K562 (cell line): ENCODE results near the gene XPR1. TPM values are rescaled to one million over a fixed set of nuclear protein-coding genes. Genes with fewer than 3 reads are reported as not detected.

Experiments used
- CCAR2 ChIP-seq: fragments of 200-400 bp; formaldehyde crosslinking; IDR thresholded peaks from 2 replicates; pipeline ENCODE4 v1.6.1; 2017; ENCODE audit warnings: mild to moderate bottlenecking, low read depth, low read length
- MCM2 ChIP-seq: fragments of 450-650 bp; IDR thresholded peaks from 2 replicates; pipeline ENCODE4 v1.6.1; 2017; ENCODE audit warnings: low read depth, mild to moderate bottlenecking
- MED1 ChIP-seq: sonication (generic); formaldehyde crosslinking; IDR thresholded peaks from 2 replicates; pipeline ENCODE4 v1.8.1; 2023; ENCODE audit warnings: missing genetic modification reagents, borderline replicate concordance
- NUFIP1 ChIP-seq: fragments of 450-650 bp; IDR thresholded peaks from 2 replicates; pipeline ENCODE4 v1.6.1; 2018; ENCODE audit not compliant: partially characterized antibody
- POU5F1 ChIP-seq: fragments of 150-350 bp; IDR thresholded peaks from 2 replicates; pipeline ENCODE4 v1.6.1; 2014; ENCODE audit warnings: borderline replicate concordance, low read length, low read depth, mild to moderate bottlenecking; ENCODE audit not compliant: partially characterized antibody
- ZNF57 ChIP-seq: fragments of 450-650 bp; formaldehyde crosslinking; IDR thresholded peaks from 2 replicates; pipeline ENCODE4 v1.4.0; 2020; ENCODE audit warnings: mild to moderate bottlenecking, moderate library complexity
- polyA plus RNA-seq, 8 experiments: library from polyadenylated mRNA; depleted of rRNA in 4 of 8; stranded (reverse) in 5 of 8; unstranded in 3 of 8; fragments of >200 nt; fragmentation: Nextera tagmentation in 2 of 8; fragmentation: Illumina TruSeq in 1 of 8; extraction: Ambion mirVana in 2 of 8; extraction: Trizol in 1 of 8; gene quantifications; 2 replicates each; pipeline versions ENCODE4 v1.2.1 to v1.2.3, GENCODE V29; 2011 to 2014; ENCODE audit warnings: inconsistent platforms in 1 of 8, missing spikeins in 1 of 8
- total RNA-seq, 7 experiments: library from RNA; depleted of rRNA in 6 of 7; stranded (reverse); fragments of >200 nt in 6 of 7; fragmentation: Illumina TruSeq in 2 of 7; extraction: Trizol in 2 of 7; gene quantifications; 2 replicates each; pipeline versions ENCODE4 v1.2.1 to v1.2.3, GENCODE V29; 2011 to 2021; ENCODE audit warnings: low replicate concordance in 1 of 7
- TF ChIP-seq, protein P1 (sequence below): fragments of 250-450 bp; sonication (Bioruptor Pico); IDR thresholded peaks from 2 replicates; pipeline ENCODE4 v1.4.0; 2020; ENCODE audit warnings: mild to moderate bottlenecking, moderate library complexity, borderline replicate concordance
- TF ChIP-seq, protein P2 (sequence below): sonication (generic); formaldehyde crosslinking; IDR thresholded peaks from 2 replicates; pipeline ENCODE4 v1.9.0; 2022; ENCODE audit warnings: mild to moderate bottlenecking, missing genetic modification reagents
- TF ChIP-seq, protein P3 (sequence below): fragments of 200-800 bp; sonication (Bioruptor generic); IDR thresholded peaks from 2 replicates; pipeline ENCODE4 v1.6.1; 2016; ENCODE audit warnings: missing genetic modification characterization, missing compliant biosample characterization
- TF ChIP-seq, protein P4 (sequence below): sonication (generic); formaldehyde crosslinking; IDR thresholded peaks from 2 replicates; pipeline ENCODE4 v1.4.0; 2020; ENCODE audit warnings: mild to moderate bottlenecking, missing genetic modification reagents
- TF ChIP-seq, protein P5 (sequence below): sonication (generic); formaldehyde crosslinking; IDR thresholded peaks from 2 replicates; pipeline ENCODE4 v1.8.0; 2022; ENCODE audit warnings: missing genetic modification reagents, mild to moderate bottlenecking, borderline replicate concordance

Gene XPR1
- total and polyA plus RNA-seq, 9 of the 15 experiments (the other 6 are each of a cell fraction or from before 2014, with no cell fraction given) = 3.0 to 66.2 (median 38.6) TPM

DNA sequence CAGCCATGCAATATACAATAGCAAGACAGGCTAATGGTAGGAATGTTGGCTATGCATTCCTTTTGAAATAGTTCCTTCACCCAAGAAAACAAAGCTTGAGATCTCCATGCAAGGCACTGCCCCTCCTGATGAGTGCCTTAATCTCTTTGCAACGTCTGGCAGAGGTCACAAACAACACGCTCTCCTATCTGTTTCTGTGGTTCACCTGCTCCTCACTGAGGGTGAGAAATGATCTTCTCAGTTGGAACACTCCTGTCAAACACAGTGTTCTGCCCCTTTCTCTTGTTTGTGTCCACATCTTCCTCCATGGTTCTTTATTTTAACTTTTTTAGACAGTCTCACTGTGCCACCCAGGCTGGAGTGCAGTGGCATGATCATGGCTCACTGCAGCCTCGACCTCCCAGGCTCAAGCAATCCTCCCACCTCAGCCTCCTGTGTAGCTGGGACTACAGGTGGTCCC is 21.2 kb upstream of the XPR1 start (continued):
- TF ChIP-seq, protein P1, sequence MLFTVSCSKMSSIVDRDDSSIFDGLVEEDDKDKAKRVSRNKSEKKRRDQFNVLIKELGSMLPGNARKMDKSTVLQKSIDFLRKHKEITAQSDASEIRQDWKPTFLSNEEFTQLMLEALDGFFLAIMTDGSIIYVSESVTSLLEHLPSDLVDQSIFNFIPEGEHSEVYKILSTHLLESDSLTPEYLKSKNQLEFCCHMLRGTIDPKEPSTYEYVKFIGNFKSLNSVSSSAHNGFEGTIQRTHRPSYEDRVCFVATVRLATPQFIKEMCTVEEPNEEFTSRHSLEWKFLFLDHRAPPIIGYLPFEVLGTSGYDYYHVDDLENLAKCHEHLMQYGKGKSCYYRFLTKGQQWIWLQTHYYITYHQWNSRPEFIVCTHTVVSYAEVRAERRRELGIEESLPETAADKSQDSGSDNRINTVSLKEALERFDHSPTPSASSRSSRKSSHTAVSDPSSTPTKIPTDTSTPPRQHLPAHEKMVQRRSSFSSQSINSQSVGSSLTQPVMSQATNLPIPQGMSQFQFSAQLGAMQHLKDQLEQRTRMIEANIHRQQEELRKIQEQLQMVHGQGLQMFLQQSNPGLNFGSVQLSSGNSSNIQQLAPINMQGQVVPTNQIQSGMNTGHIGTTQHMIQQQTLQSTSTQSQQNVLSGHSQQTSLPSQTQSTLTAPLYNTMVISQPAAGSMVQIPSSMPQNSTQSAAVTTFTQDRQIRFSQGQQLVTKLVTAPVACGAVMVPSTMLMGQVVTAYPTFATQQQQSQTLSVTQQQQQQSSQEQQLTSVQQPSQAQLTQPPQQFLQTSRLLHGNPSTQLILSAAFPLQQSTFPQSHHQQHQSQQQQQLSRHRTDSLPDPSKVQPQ (CRISPR knock-in tag) = no peak
- TF ChIP-seq, protein P2, sequence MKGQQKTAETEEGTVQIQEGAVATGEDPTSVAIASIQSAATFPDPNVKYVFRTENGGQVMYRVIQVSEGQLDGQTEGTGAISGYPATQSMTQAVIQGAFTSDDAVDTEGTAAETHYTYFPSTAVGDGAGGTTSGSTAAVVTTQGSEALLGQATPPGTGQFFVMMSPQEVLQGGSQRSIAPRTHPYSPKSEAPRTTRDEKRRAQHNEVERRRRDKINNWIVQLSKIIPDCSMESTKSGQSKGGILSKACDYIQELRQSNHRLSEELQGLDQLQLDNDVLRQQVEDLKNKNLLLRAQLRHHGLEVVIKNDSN (CRISPR knock-in tag) = no peak
- no peak for TF ChIP-seq MCM2
- no peak for TF ChIP-seq POU5F1
- TF ChIP-seq, protein P3, sequence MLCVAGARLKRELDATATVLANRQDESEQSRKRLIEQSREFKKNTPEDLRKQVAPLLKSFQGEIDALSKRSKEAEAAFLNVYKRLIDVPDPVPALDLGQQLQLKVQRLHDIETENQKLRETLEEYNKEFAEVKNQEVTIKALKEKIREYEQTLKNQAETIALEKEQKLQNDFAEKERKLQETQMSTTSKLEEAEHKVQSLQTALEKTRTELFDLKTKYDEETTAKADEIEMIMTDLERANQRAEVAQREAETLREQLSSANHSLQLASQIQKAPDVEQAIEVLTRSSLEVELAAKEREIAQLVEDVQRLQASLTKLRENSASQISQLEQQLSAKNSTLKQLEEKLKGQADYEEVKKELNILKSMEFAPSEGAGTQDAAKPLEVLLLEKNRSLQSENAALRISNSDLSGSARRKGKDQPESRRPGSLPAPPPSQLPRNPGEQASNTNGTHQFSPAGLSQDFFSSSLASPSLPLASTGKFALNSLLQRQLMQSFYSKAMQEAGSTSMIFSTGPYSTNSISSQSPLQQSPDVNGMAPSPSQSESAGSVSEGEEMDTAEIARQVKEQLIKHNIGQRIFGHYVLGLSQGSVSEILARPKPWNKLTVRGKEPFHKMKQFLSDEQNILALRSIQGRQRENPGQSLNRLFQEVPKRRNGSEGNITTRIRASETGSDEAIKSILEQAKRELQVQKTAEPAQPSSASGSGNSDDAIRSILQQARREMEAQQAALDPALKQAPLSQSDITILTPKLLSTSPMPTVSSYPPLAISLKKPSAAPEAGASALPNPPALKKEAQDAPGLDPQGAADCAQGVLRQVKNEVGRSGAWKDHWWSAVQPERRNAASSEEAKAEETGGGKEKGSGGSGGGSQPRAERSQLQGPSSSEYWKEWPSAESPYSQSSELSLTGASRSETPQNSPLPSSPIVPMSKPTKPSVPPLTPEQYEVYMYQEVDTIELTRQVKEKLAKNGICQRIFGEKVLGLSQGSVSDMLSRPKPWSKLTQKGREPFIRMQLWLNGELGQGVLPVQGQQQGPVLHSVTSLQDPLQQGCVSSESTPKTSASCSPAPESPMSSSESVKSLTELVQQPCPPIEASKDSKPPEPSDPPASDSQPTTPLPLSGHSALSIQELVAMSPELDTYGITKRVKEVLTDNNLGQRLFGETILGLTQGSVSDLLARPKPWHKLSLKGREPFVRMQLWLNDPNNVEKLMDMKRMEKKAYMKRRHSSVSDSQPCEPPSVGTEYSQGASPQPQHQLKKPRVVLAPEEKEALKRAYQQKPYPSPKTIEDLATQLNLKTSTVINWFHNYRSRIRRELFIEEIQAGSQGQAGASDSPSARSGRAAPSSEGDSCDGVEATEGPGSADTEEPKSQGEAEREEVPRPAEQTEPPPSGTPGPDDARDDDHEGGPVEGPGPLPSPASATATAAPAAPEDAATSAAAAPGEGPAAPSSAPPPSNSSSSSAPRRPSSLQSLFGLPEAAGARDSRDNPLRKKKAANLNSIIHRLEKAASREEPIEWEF (CRISPR knock-in tag) = 0 out of 2 replicates have a peak, but pooled peaks have one; percentile 80
- TF ChIP-seq, protein P4, sequence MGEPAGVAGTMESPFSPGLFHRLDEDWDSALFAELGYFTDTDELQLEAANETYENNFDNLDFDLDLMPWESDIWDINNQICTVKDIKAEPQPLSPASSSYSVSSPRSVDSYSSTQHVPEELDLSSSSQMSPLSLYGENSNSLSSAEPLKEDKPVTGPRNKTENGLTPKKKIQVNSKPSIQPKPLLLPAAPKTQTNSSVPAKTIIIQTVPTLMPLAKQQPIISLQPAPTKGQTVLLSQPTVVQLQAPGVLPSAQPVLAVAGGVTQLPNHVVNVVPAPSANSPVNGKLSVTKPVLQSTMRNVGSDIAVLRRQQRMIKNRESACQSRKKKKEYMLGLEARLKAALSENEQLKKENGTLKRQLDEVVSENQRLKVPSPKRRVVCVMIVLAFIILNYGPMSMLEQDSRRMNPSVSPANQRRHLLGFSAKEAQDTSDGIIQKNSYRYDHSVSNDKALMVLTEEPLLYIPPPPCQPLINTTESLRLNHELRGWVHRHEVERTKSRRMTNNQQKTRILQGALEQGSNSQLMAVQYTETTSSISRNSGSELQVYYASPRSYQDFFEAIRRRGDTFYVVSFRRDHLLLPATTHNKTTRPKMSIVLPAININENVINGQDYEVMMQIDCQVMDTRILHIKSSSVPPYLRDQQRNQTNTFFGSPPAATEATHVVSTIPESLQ (CRISPR knock-in tag) = no peak
- TF ChIP-seq CCAR2 = no peak
- TF ChIP-seq MED1 = no peak
- TF ChIP-seq NUFIP1 = no peak
- no peak for TF ChIP-seq ZNF57 (CRISPR knock-in tag)
- TF ChIP-seq, protein P5, sequence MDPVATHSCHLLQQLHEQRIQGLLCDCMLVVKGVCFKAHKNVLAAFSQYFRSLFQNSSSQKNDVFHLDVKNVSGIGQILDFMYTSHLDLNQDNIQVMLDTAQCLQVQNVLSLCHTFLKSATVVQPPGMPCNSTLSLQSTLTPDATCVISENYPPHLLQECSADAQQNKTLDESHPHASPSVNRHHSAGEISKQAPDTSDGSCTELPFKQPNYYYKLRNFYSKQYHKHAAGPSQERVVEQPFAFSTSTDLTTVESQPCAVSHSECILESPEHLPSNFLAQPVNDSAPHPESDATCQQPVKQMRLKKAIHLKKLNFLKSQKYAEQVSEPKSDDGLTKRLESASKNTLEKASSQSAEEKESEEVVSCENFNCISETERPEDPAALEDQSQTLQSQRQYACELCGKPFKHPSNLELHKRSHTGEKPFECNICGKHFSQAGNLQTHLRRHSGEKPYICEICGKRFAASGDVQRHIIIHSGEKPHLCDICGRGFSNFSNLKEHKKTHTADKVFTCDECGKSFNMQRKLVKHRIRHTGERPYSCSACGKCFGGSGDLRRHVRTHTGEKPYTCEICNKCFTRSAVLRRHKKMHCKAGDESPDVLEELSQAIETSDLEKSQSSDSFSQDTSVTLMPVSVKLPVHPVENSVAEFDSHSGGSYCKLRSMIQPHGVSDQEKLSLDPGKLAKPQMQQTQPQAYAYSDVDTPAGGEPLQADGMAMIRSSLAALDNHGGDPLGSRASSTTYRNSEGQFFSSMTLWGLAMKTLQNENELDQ (CRISPR knock-in tag) = no peak
